GM12892 (cell line): ENCODE measurements around the gene RAVER2.
"Not testable (repeated sequence)": the region's sequence is repeated elsewhere in the genome, so short reads cannot be mapped to it uniquely, and the experiment has no call there.

Experiments
- DNase-seq: peaks from one replicate; pipeline ENCODE4 v3.0.0; 2011; ENCODE audit not compliant: insufficient read length
- FAIRE-seq: peaks from 2 replicates; lab custom pipeline; 2011; peaks lifted over from hg19 to GRCh38; lab: Jason Lieb, UNC
- POLR2A ChIP-seq: IDR thresholded peaks from 2 replicates; pipeline ENCODE4 v1.6.1; 2011; ENCODE audit warnings: low read depth, low read length, control low read depth
- POLR2AphosphoS5 ChIP-seq: IDR thresholded peaks from 2 replicates; pipeline ENCODE4 v1.6.1; 2011; ENCODE audit warnings: low read depth, low read length, control low read depth
- TAF1 ChIP-seq: IDR thresholded peaks from 2 replicates; pipeline ENCODE4 v1.6.1; 2011; ENCODE audit warnings: low read depth, mild to moderate bottlenecking, control low read depth, low read length, borderline replicate concordance

The RAVER2 gene

DNA sequence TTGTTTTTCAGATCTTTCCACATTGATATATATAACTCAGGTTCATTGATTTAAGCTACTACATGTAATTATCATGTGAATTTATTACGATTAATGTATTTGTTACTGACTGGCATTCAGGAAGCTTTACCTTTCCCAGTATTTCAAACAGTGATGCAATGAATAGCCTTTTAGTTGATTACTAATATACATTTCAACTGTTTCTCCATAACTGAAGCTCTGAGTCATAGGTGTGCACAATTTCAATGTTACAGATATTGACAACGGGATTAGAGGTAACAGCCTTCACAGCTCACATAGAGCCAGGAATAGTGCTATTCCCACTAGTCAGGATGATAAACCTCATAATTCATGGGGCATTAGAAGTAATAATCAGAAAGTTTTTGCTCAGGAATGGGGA is 25.1 kb downstream of the RAVER2 start:
- TF ChIP-seq TAF1 = no peak
- TF ChIP-seq POLR2A = no peak
- no peak for TF ChIP-seq POLR2AphosphoS5
- FAIRE-seq (no peak), DNase-seq (no peak)

DNA sequence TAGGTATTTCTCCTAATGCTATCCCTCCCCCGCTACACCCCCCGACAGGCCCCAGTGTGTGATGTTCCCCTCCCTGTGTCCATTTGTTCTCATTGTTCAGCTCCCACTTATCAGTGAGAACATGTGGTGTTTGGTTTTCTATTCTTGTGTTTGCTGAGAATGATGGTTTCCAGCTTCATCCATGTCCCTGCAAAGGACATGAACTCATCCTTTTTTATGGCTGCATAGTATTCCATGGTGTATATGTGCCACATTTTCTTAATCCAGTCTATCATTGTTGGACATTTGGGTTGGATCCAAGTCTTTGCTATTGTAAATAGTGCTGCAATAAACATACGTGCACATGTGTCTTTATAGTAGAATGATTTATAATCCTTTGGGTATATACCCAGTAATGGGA is 28.4 kb downstream of the RAVER2 start:
- not testable (repeated sequence) for DNase-seq, FAIRE-seq

DNA sequence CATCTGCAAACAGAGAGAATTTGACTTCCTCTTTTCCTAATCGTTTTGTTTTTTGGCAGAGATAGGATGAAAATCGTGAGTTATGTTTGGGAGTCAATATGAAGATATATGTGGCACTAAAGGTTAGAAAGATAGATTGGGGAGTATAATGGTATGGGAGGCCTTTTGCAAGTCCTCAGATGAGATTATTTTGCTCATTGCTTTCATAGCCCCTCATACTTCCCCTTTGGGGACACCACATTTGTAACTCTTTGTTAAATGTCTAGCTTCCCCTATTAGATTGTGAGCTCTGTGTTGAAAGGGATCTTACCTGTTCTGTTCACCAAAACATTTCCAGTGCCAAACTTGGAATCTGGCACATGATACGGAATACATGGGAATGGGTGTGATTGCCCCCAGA is 30.2 kb downstream of the RAVER2 start:
- FAIRE-seq (no peak), DNase-seq (no peak)

DNA sequence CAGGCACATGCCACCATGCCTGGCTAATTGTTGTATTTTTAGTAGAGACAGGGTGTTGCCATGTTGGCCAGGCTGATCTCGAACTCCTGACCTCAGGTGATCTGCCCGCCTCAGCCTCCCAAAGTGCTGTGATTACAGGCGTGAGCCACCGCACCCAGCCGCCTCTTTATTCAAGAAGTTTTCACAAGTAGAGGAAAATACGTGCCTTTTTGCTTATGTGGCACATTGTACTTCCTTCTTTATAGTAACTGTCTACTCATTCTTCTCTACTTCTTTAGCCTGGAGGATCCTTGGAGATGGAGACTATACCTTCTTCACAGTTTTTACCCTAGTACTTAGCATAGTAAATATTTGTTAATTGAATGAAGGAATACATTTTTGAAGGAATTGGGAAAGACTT is 37.2 kb downstream of the RAVER2 start:
- not testable (repeated sequence) for FAIRE-seq, DNase-seq

More for the DNA sequence above, 30.2 kb downstream of the RAVER2 start:
- TF ChIP-seq POLR2A = no peak
- no peak for TF ChIP-seq TAF1
- TF ChIP-seq POLR2AphosphoS5 = no peak

DNA sequence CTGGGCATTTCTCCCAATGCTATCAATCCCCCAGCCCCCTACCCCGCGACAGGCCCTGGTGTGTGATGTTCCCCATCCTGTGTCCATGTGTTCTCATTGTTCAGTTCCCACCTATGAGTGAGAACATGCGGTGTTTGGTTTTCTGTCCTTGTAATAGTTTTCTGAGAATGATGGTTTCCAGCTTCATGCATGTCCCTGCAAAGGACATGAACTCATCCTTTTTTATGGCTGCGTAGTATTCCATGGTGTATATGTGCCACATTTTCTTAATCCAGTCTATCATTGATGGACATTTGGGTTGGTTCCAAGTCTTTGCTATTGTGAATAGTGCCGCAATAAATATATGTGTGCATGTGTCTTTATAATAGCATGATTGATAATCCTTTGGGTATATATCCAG is 38.0 kb downstream of the RAVER2 start:
- FAIRE-seq, DNase-seq: not testable (repeated sequence)

DNA sequence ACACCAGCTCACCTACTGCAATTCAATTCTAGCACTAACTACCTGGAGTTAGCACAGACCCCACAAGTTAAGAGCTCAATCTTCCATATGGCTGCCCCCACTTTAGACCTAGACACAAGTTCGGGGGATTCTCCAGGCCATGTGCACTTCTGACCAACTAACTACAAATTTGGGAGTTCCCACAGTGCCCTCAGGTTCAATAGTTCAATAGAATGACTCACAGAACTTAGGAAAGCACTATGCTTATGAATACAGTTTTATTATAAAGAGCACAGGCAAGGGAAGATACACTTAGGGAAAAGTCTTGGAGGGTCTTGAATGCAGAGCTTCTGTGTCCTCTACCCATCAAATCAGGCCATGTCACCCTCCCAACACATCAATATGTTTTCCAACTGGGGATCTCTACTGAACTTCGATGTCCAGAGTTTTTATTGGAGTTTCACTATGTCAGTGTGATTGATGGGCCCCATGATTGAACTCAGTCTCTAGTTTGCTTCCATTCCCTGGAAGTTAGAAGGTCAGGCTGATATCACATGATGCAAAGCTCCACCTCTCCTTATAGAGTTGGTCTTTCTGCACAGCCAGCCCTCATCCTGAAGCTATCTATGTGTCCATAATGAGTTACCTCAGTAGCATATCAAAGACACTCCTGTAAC is 46.1 kb downstream of the RAVER2 start:
- DNase-seq = no peak
- TF ChIP-seq TAF1 = no peak
- no peak for TF ChIP-seq POLR2AphosphoS5
- no peak for TF ChIP-seq POLR2A
- no peak for FAIRE-seq

DNA sequence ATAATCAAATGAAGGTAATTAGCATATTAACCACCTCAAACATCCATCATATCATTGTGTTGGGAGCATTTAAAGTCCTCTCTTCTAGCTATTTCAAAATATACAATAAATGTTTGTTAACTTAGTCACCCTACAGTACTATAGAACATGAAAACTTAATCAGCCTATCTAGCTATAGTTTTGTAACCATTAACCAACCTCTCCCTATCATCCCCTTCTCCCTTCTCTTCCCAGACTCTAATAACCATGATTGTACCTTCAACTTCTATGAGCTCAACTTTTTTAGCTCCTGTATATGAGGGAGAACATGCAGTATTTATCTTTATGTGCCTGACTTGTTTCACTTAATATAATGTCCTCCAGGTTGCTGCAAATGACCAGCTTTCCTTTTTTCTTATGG is 54.0 kb downstream of the RAVER2 start:
- FAIRE-seq (no peak), DNase-seq (no peak)
- TF ChIP-seq POLR2AphosphoS5 (no peak), TAF1 (no peak), POLR2A (no peak)

DNA sequence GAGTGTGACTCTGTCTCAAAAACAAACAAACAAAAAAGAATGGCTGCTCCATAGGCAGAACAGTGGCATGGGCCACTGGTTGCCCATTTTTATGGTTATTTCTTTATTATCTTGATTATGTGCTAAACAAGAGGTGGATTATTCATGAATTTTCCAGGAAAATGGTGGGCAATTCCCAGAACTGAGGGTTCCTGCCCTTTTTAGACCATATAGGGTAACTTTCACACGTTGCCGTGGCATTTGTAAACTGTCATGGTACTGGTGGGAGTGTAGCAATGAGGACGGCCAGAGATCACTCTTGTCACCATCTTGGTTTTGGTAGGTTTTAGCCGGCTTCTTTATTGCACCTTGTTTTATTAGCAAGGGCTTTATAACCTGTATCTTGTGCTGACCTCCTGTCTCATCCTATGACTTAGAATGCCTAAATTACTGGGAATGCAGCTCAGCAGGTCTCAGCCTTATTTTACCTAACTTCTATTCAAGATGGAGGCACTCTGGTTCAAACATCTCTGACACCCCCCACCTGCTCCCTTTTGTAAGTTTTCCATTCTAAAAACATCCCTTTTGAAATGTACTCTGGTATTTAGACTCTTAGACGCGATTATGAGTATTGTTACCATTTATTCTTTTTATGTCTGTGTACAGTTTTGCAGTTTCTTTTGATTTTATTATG is 57.1 kb downstream of the RAVER2 start:
- no peak for TF ChIP-seq POLR2A
- no peak for TF ChIP-seq POLR2AphosphoS5
- TF ChIP-seq TAF1 = no peak
- FAIRE-seq = no peak
- no peak for DNase-seq

DNA sequence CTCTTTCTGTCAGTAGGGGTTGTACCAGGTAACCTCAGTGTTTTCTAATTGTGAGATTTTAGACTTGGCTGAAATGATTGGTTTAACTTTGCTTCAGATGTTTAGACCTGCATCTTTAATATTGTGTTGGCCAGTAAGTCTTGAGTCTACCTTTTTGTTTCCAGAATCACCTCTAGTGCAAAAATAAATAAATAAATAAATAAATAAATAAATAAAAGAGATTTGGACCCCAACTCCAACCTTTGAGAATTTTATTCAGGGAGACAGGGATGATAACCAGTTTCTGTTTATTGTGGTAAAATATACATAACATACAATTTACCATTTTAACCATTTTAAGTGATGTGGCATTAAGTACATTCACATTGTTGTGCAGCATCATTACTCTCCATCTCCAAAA is 64.4 kb downstream of the RAVER2 start:
- TF ChIP-seq POLR2AphosphoS5 (no peak), POLR2A (no peak), TAF1 (no peak)
- FAIRE-seq (no peak), DNase-seq (no peak)

DNA sequence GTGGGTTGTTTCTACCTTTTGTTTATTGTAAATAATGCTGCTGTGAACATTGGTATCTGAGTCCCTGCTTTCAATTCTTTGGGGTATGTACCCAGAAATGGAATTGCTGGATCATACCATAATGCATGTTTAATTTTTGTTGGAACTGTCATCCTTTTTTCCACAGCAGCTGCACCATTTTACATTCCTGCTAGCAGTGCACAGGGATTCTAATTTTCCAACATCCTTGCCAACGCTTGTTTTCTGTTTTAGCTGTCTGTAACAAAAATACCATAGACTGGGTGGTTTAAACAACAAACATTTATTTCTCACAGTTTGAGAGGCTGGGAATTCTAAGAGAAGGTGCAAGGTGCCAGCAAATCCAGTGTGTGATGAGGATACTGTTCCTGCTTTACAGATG is 65.1 kb downstream of the RAVER2 start:
- no peak for DNase-seq
- TF ChIP-seq POLR2A = no peak
- TF ChIP-seq POLR2AphosphoS5 = no peak
- TF ChIP-seq TAF1 = no peak
- no peak for FAIRE-seq

DNA sequence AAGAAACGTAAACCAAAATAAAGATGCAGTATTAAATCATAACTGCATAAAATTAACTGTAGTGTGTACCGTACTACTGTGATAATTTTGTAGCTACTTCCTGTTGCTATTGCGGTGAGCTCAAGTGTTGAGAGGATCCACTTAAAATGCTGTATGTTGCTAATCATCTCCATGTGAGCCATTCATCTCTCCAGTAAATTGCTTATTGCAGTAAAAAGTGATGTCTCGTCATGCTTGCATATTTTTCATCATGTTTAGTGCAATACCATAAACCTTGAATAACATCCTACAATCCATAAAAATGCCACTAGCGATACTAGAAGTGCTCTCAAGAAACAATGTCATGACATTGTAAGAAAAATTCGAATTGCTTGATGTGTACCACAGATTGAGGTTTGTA is 66.3 kb downstream of the RAVER2 start:
- FAIRE-seq = no peak
- TF ChIP-seq POLR2A (no peak), TAF1 (no peak), POLR2AphosphoS5 (no peak)
- no peak for DNase-seq

DNA sequence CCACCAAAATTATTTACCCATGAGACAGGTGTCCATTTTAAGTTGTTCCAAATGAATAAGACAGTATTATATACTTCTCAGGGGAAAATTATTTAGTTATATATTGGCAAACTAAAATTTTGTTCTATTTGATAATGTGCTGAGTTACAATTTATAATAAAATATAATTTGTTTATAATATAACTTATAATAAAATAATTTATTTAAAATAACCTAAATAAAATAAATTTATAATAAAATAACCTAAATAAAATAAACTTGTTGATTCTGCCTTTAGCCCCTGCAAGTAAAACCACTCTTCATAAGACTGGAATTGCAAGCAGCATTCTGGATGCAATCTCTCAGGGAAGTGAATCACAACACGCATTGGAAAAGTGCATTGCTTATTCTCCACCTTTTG is 69.6 kb downstream of the RAVER2 start:
- TF ChIP-seq POLR2A (no peak), TAF1 (no peak), POLR2AphosphoS5 (no peak)
- FAIRE-seq = no peak
- no peak for DNase-seq

DNA sequence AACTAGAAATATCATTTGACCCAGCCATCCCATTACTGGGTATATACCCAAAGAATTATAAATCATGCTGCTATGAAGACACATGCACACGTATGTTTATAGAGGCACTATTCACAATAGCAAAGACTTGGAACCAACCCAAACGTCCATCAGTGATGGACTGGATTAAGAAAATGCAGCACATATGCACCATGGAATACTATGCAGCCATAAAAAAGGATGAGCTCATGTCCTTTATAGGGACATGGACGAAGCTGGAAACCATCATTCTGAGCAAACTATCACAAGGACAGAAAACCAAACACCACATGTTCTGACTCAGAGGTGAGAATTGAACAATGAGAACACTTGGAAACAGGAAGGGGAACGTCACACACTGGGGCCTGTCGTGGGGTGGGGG is 72.5 kb downstream of the RAVER2 start:
- FAIRE-seq, DNase-seq: not testable (repeated sequence)

DNA sequence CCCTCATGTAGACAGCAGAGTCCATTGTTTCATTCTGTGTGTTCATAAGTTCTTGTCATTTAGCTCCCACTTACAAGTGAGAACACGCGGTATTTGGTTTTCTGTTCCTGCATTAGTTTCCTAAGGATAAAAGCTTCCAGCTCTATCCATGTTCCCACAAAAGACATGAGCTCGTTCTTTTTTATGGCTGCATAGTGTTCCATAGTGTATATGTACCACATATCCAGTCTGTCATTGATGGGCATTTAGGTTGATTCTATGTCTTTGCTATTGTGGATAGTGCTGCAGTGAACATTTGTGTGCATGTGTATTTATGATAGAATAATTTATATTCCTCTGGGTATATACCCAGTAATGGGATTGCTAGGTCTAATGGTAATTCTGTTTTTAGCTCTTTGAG is 75.7 kb downstream of the RAVER2 start:
- DNase-seq, FAIRE-seq: not testable (repeated sequence)
